HFFc6 (cell line): ENCODE data around the gene NEU4. TPM values are rescaled to one million over a fixed set of nuclear protein-coding genes. Genes with fewer than 3 reads are reported as not detected.

ENCODE experiments used
- DNase-seq: peaks from one replicate; pipeline ENCODE4 v3.0.0-alpha.2; 2018
- H3K27ac Mint-ChIP-seq: 2 replicates; pipeline ENCODE4 v1.8.0; 2020; ENCODE audit warnings: mild to moderate bottlenecking, mixed read lengths
- H3K27me3 Mint-ChIP-seq: 2 replicates; pipeline ENCODE4 v1.8.0; 2021; ENCODE audit warnings: mild to moderate bottlenecking, moderate library complexity, mixed read lengths; ENCODE audit not compliant: insufficient read depth
- H3K36me3 Mint-ChIP-seq: 2 replicates; pipeline ENCODE4 v1.8.0; 2021; ENCODE audit warnings: low read depth, mixed read lengths
- H3K4me1 Mint-ChIP-seq: 2 replicates; pipeline ENCODE4 v1.8.0; 2020; ENCODE audit warnings: low read depth, mixed read lengths
- H3K4me3 Mint-ChIP-seq: 2 replicates; pipeline ENCODE4 v1.8.0; 2020; ENCODE audit warnings: mild to moderate bottlenecking, moderate library complexity, mixed read lengths
- H3K9me3 Mint-ChIP-seq: 2 replicates; pipeline ENCODE4 v1.8.0; 2020; ENCODE audit warnings: mild to moderate bottlenecking, mixed read lengths
- CTCF ChIP-seq: fragments of 200-600 bp; sonication (generic); IDR thresholded peaks from 2 replicates; pipeline ENCODE4 v1.5.0; 2021; ENCODE audit warnings: antibody characterized with exemption, mild to moderate bottlenecking
- total RNA-seq, 6 experiments: library from RNA; stranded (reverse); fragmentation: NEBNext Ultra II Directional; extraction: Animal tissue kit (Norgen Biotek cat#: 25700); gene quantifications; 2 replicates in 1 of 6; 3 replicates in 5 of 6; pipeline ENCODE4 v1.2.3, GENCODE V29; 2021

NEU4 gene
- total RNA-seq, 6 experiments from 2014 or later: 0.08 TPM; not detected in 5

GRCh38 chr2:241813644-241814392 lies 4.8 kb downstream of the NEU4 start:
- TF ChIP-seq CTCF: no peak
- Mint-ChIP-seq H3K9me3 (no peaks in the 10 kb centered on the region), H3K27me3 (peaks cover 22% of the 10 kb centered on the region), H3K4me1 (no peaks in the 10 kb centered on the region), H3K27ac (no peak overlapping the region), H3K36me3 (no peaks in the 10 kb centered on the region), H3K4me3 (no peak overlapping the region)
- DNase-seq: no peak

GRCh38 chr2:241814393-241814642 lies 5.3 kb downstream of the NEU4 start:
- TF ChIP-seq CTCF: no peak
- no peak for DNase-seq
- Mint-ChIP-seq H3K36me3 (no peaks in the 10 kb centered on the region), H3K4me1 (no peaks in the 10 kb centered on the region), H3K27ac (no peak overlapping the region), H3K4me3 (no peak overlapping the region), H3K27me3 (peaks cover 18% of the 10 kb centered on the region), H3K9me3 (no peaks in the 10 kb centered on the region)

GRCh38 chr2:241814643-241815476 lies 5.9 kb downstream of the NEU4 start:
- Mint-ChIP-seq H3K9me3 (no peaks in the 10 kb centered on the region), H3K4me1 (no peaks in the 10 kb centered on the region), H3K27ac (no peak overlapping the region), H3K36me3 (no peaks in the 10 kb centered on the region), H3K4me3 (no peak overlapping the region), H3K27me3 (peaks cover 13% of the 10 kb centered on the region)
- no peak for TF ChIP-seq CTCF
- no peak for DNase-seq

GRCh38 chr2:241815477-241816430 lies 6.8 kb downstream of the NEU4 start:
- H3K27ac Mint-ChIP-seq: no peak overlapping the region
- no peaks in the 10 kb centered on the region for H3K9me3 Mint-ChIP-seq
- no peaks in the 10 kb centered on the region for H3K4me1 Mint-ChIP-seq
- no peaks in the 10 kb centered on the region for H3K36me3 Mint-ChIP-seq
- H3K4me3 Mint-ChIP-seq: no peak overlapping the region
- DNase-seq: no peak
- peaks cover 14% of the 10 kb centered on the region for H3K27me3 Mint-ChIP-seq
- TF ChIP-seq CTCF: no peak

- no peak overlapping the region for H3K4me3 Mint-ChIP-seq
- no peak overlapping the region for H3K27ac Mint-ChIP-seq
- no peak for TF ChIP-seq CTCF
- H3K27me3 Mint-ChIP-seq: peaks cover 12% of the 10 kb centered on the region
- DNase-seq: no peak
- H3K4me1 Mint-ChIP-seq: no peaks in the 10 kb centered on the region
- no peaks in the 10 kb centered on the region for H3K9me3 Mint-ChIP-seq
- no peaks in the 10 kb centered on the region for H3K36me3 Mint-ChIP-seq
Observed at GRCh38 chr2:241816431-241817121, 7.6 kb downstream of the NEU4 start.
